K562 (cell line): ENCODE data around the gene LRCOL1.

Experiments used
- CREB1 ChIP-seq, 2 experiments: sonication (generic) in 1 of 2; formaldehyde crosslinking in 1 of 2; IDR thresholded peaks; 2 replicates each; pipeline versions ENCODE4 v1.6.1 to v1.8.0; 2012 to 2022; ENCODE audit warnings: inconsistent platforms in 1 of 2, mild to moderate bottlenecking in 1 of 2, missing genetic modification reagents in 1 of 2, moderate library complexity in 1 of 2
- FOXP1 ChIP-seq: sonication (generic); formaldehyde crosslinking; IDR thresholded peaks from 2 replicates; pipeline ENCODE4 v1.8.0; 2022; ENCODE audit warnings: mild to moderate bottlenecking, missing genetic modification reagents
- TF ChIP-seq, protein P1 (sequence below): fragments of 250-450 bp; sonication (Bioruptor Pico); IDR thresholded peaks from 2 replicates; pipeline ENCODE4 v1.5.0; 2020; ENCODE audit warnings: mild to moderate bottlenecking, borderline replicate concordance
- TF ChIP-seq, protein P2 (sequence below): sonication (generic); formaldehyde crosslinking; IDR thresholded peaks from 2 replicates; pipeline ENCODE4 v1.8.1; 2022; ENCODE audit warnings: missing genetic modification reagents
- TF ChIP-seq, protein P3 (sequence below): fragments of 250-450 bp; sonication (Bioruptor Pico); IDR thresholded peaks from 2 replicates; pipeline ENCODE4 v1.8.0; 2021; ENCODE audit warnings: mild to moderate bottlenecking, moderate library complexity
- TF ChIP-seq, protein P4 (sequence below), 3 experiments: IDR thresholded peaks in 2 of 3; conservative IDR thresholded peaks in 1 of 3; 2 replicates each; pipeline ENCODE4 v1.5.1; 2011 to 2012; ENCODE audit warnings: low read length in 3 of 3, mild to moderate bottlenecking in 3 of 3, control low read depth in 2 of 3, improper control_type of control experiment in 1 of 3, inconsistent platforms in 1 of 3, low read depth in 1 of 3, mixed read lengths in 1 of 3, moderate library complexity in 1 of 3; ENCODE audit not compliant: insufficient read depth in 2 of 3

DNA sequence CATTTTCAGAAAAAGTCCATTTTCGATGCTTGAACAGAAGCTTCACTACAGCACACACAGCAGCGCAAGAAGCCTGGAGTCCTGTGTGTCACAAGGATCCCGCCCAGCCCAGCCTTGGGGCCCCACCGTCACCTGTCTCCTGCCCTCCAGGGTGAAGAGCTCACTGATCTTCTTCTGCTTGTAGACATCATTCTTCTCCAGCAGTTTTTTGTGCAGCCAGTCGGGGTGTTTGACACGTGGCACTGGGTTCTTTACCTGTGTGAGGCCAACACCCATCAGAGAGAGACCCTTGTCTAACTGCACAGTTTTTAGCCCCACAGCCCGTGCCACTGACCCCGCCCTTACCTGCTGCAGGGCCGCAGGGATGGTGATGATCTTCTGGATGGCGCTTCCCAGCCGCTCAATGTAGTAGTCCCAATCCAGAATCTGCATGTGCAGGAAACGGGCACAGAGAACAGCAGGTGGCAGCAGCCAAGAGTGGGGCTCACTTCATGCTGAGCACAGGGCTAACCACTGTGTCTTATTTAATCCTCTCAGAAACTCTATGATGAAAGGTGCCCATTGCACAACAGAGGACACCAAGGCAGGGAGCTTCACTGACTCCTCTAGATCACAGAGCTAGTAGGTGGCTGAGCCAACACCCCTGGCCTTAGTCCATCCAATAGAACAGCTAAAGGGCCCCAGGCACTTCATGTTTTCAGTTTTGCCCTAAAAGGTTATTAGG lies 46.8 kb upstream of the LRCOL1 start:
- TF ChIP-seq, protein P1, sequence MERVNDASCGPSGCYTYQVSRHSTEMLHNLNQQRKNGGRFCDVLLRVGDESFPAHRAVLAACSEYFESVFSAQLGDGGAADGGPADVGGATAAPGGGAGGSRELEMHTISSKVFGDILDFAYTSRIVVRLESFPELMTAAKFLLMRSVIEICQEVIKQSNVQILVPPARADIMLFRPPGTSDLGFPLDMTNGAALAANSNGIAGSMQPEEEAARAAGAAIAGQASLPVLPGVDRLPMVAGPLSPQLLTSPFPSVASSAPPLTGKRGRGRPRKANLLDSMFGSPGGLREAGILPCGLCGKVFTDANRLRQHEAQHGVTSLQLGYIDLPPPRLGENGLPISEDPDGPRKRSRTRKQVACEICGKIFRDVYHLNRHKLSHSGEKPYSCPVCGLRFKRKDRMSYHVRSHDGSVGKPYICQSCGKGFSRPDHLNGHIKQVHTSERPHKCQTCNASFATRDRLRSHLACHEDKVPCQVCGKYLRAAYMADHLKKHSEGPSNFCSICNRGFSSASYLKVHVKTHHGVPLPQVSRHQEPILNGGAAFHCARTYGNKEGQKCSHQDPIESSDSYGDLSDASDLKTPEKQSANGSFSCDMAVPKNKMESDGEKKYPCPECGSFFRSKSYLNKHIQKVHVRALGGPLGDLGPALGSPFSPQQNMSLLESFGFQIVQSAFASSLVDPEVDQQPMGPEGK (CRISPR knock-in tag), result no peak
- TF ChIP-seq FOXP1 (CRISPR knock-in tag), result no peak
- TF ChIP-seq, protein P2, sequence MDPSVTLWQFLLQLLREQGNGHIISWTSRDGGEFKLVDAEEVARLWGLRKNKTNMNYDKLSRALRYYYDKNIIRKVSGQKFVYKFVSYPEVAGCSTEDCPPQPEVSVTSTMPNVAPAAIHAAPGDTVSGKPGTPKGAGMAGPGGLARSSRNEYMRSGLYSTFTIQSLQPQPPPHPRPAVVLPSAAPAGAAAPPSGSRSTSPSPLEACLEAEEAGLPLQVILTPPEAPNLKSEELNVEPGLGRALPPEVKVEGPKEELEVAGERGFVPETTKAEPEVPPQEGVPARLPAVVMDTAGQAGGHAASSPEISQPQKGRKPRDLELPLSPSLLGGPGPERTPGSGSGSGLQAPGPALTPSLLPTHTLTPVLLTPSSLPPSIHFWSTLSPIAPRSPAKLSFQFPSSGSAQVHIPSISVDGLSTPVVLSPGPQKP (CRISPR knock-in tag), result no peak
- TF ChIP-seq, protein P3, sequence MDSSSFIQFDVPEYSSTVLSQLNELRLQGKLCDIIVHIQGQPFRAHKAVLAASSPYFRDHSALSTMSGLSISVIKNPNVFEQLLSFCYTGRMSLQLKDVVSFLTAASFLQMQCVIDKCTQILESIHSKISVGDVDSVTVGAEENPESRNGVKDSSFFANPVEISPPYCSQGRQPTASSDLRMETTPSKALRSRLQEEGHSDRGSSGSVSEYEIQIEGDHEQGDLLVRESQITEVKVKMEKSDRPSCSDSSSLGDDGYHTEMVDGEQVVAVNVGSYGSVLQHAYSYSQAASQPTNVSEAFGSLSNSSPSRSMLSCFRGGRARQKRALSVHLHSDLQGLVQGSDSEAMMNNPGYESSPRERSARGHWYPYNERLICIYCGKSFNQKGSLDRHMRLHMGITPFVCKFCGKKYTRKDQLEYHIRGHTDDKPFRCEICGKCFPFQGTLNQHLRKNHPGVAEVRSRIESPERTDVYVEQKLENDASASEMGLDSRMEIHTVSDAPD, result no peak
- TF ChIP-seq, protein P4, sequence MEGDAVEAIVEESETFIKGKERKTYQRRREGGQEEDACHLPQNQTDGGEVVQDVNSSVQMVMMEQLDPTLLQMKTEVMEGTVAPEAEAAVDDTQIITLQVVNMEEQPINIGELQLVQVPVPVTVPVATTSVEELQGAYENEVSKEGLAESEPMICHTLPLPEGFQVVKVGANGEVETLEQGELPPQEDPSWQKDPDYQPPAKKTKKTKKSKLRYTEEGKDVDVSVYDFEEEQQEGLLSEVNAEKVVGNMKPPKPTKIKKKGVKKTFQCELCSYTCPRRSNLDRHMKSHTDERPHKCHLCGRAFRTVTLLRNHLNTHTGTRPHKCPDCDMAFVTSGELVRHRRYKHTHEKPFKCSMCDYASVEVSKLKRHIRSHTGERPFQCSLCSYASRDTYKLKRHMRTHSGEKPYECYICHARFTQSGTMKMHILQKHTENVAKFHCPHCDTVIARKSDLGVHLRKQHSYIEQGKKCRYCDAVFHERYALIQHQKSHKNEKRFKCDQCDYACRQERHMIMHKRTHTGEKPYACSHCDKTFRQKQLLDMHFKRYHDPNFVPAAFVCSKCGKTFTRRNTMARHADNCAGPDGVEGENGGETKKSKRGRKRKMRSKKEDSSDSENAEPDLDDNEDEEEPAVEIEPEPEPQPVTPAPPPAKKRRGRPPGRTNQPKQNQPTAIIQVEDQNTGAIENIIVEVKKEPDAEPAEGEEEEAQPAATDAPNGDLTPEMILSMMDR (IDR thresholded peaks at IDR 0.05 in 2 of 3, conservative IDR thresholded peaks at IDR 0.05 in 1 of 3; ENCODE audit: insufficient read depth in 2 of 3, low read depth in 1 of 3, low read length in 3 of 3), result no peak
- TF ChIP-seq CREB1 (IDR thresholded peaks at IDR 0.05), result no peak
- TF ChIP-seq CREB1 (CRISPR knock-in tag; IDR thresholded peaks at IDR 0.05), result no peak
